Chondrocyte (in vitro differentiated cells): ENCODE results near the gene OLA1. TPM values are rescaled to one million over a fixed set of nuclear protein-coding genes. Genes with fewer than 3 reads are reported as not detected.

Source experiments
- DNase-seq: peaks from one replicate; pipeline ENCODE4 v3.0.0; 2021; ENCODE audit warnings: mixed read lengths, low spot score
- H3K27ac Mint-ChIP-seq: one replicate; pipeline ENCODE4 v1.8.0; 2021; ENCODE audit warnings: mild to moderate bottlenecking, moderate library complexity, mixed read lengths; ENCODE audit not compliant: unreplicated experiment
- H3K27me3 Mint-ChIP-seq: 2 replicates; pipeline ENCODE4 v1.8.0; 2021; ENCODE audit warnings: low read depth, mixed read lengths
- H3K36me3 Mint-ChIP-seq: 2 replicates; pipeline ENCODE4 v1.8.0; 2021; ENCODE audit warnings: low read depth, mixed read lengths
- H3K4me1 Mint-ChIP-seq: 2 replicates; pipeline ENCODE4 v1.8.0; 2021; ENCODE audit warnings: low read depth, mild to moderate bottlenecking, mixed read lengths
- H3K4me3 Mint-ChIP-seq: one replicate; pipeline ENCODE4 v1.8.0; 2021; ENCODE audit warnings: mild to moderate bottlenecking, moderate library complexity, mixed read lengths; ENCODE audit not compliant: unreplicated experiment
- H3K9me3 Mint-ChIP-seq: 2 replicates; pipeline ENCODE4 v1.8.0; 2021; ENCODE audit warnings: low read depth, mixed read lengths
- CTCF ChIP-seq: fragments of 200-600 bp; sonication (generic); IDR thresholded peaks from 2 replicates; pipeline ENCODE4 v1.5.0; 2021; ENCODE audit warnings: antibody characterized with exemption, mild to moderate bottlenecking, moderate library complexity
- total RNA-seq: library from RNA; stranded (reverse); gene quantifications from 3 replicates; pipeline ENCODE4 v1.2.1, GENCODE V29; 2021

The OLA1 gene
- total RNA-seq, 1 donor from 2014 or later = 77.5 TPM

- Mint-ChIP-seq H3K9me3 (no peaks in the 10 kb centered on the region), H3K4me1 (peaks cover 21% of the 10 kb centered on the region), H3K27me3 (no peaks in the 10 kb centered on the region), H3K36me3 (peaks cover 11% of the 10 kb centered on the region), H3K27ac (no peak overlapping the region), H3K4me3 (no peak overlapping the region)
- no peak for TF ChIP-seq CTCF
- no peak for DNase-seq
These were observed 20.6 kb downstream of the OLA1 start for GRCh38 chr2:174227748-174228147.

GRCh38 chr2:174224665-174225288 is 23.6 kb downstream of the OLA1 start:
- H3K27ac Mint-ChIP-seq = no peak overlapping the region
- no peaks in the 10 kb centered on the region for H3K27me3 Mint-ChIP-seq
- no peaks in the 10 kb centered on the region for H3K9me3 Mint-ChIP-seq
- H3K4me1 Mint-ChIP-seq = no peaks in the 10 kb centered on the region
- DNase-seq = no peak
- no peak overlapping the region for H3K4me3 Mint-ChIP-seq
- peaks cover 15% of the 10 kb centered on the region for H3K36me3 Mint-ChIP-seq
- no peak for TF ChIP-seq CTCF

- H3K27me3 Mint-ChIP-seq = no peaks in the 10 kb centered on the region
- DNase-seq = no peak
- TF ChIP-seq CTCF = no peak
- no peaks in the 10 kb centered on the region for H3K4me1 Mint-ChIP-seq
- H3K27ac Mint-ChIP-seq = no peak overlapping the region
- H3K4me3 Mint-ChIP-seq = no peak overlapping the region
- H3K36me3 Mint-ChIP-seq = peaks cover 15% of the 10 kb centered on the region
- no peaks in the 10 kb centered on the region for H3K9me3 Mint-ChIP-seq
These were observed 24.2 kb downstream of the OLA1 start for GRCh38 chr2:174224125-174224524.

GRCh38 chr2:174223388-174223787 is 24.9 kb downstream of the OLA1 start:
- Mint-ChIP-seq H3K4me1 (no peaks in the 10 kb centered on the region), H3K36me3 (peaks cover 15% of the 10 kb centered on the region), H3K27me3 (no peaks in the 10 kb centered on the region), H3K9me3 (no peaks in the 10 kb centered on the region), H3K27ac (no peak overlapping the region), H3K4me3 (no peak overlapping the region)
- DNase-seq = no peak
- no peak for TF ChIP-seq CTCF

- Mint-ChIP-seq H3K4me1 (no peaks in the 10 kb centered on the region), H3K36me3 (peaks cover 11% of the 10 kb centered on the region)
- no peak for DNase-seq
These were observed 26.2 kb downstream of the OLA1 start for GRCh38 chr2:174222154-174222553.

More at GRCh38 chr2:174222154-174222553, 26.2 kb downstream of the OLA1 start:
- Mint-ChIP-seq H3K27me3 (no peaks in the 10 kb centered on the region), H3K9me3 (no peaks in the 10 kb centered on the region), H3K4me3 (no peak overlapping the region), H3K27ac (no peak overlapping the region)
- no peak for TF ChIP-seq CTCF
